NCI-H510A (cell line): Measurements from ENCODE around the gene DYRK2.
A peak's percentile ranks its signal among the peaks of the same experiment; 100 is the strongest.

Experiments
- DNase-seq: peaks from one replicate; lab custom pipeline; 2025; lab: John Stamatoyannopoulos, UW

Gene DYRK2

DNA sequence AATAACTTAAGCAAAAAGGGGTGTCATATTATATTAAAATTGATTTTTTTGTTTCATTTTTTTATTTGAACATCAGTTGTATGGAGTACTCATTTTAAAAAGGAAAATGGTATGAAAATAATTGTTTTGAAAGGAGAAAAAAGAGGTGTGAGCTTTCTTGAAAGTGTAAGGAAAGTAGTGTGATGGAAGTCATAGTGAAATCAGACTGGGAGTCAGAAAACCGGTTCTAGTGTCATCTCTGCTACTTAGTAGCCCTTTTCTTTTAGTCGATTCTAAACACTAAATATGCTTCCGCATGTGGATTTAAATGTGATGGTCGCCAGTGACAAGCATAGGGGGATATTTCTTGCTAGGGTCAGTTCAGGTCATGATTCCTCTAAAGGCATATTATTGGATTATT is 1.8 kb upstream of the DYRK2 start:
- no peak for DNase-seq

DNA sequence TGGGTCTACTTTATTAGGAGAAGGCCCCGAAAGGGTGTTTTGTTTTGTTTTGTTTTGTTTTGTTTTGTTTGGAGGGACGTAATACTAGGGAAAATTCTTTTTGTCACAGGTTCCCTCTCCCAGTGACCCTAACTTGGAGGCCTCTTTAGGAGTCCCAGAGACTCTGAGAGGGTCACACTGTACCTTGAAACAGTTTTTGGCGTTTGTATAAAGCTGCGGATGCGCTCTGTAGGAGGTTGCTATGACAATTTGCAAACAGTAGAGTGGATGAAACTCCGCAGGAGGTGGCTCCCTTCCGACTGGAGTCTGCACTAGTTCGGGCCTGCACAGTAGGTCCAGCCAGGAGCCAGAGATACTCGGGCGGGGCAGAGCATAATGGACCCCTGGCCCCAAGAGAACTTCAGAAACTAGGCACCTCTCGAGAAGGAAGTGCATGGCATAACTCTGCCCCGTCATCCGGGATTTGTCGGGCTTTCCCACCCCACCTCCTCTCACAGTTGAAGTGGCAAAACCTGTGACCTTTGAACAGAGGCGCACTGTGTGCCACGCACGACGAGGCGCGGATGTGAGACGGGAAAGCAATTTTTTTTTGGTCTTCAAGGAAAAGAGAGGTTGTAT is 1.3 kb upstream of the DYRK2 start:
- DNase-seq, result no peak

DNA sequence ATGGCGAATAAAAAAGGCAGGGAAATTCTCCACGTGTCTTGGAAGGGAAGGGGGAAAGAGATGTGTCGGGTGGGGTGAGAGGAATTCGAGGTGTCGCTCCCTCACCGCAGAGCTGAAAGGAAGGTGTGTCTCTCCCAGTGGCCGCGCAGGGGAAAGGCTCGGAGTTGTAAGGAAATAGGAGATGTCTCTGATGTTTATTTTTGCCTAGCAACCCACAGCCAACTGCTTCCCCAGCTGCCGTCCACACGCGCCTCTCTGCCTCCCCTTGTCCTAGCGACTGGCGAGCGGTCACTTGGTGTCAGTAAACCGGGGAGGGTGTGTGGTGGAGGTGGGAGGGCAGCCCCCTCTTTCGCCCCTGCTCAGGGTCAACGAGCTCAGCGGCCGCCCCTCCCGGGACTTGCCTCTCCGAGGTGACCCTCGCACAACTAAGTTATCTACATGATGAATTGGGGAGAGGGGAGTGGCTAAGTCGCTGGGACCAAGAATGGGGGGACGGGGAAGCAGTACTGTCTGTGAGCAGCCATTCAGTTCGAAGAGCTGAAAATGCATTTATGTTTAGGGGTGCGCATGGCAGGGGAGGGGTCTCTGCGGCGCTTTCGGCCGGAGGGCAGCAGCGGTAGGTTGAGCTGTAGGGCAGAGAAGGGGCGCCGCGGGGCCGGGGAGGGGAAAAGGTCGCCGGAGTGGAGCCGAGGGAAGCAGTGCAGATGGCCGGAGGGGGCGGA is 585 bp upstream of the DYRK2 start:
- DNase-seq, result peak; percentile 95

GRCh38 chr12:67649261-67649569 is 670 bp downstream of the DYRK2 start:
- no peak for DNase-seq

DNA sequence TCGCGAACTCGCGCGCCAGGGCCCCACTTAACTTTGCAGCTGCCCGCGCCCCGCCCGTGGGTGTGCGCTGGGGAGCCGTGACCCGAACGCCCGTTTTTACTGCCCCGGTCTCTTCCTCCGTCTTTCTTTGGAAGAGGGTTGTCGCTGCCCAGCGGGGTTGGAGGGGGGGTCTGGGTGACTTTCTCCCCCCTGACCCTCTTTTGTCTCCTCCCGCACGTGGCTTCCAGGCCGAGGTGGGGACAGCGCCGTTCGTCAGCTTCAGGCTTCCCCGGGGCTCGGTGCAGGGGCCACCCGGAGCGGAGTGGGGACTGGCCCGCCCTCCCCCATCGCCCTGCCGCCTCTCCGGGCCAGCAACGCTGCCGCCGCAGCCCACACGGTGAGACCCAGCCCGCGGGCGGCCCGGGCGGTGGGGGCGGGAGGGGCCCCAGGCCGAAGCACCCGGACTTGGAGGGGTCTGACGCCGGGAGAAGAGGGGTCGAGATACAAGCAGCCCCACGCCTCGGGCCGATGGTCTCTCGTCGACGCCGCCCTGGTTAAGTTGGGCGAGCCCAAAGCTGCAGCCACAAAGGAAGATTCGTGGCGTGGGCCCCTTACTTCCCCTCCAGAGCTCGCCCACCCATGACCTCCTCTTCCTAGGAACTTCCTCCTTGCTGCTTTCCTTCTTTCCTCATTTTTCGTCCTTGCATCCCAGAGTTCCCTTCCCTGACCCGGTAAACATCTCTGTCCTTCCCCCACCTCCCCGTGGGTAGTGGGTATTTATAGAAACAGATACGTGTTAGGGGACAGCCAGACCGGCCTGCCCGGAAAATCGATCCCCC is 1.2 kb downstream of the DYRK2 start:
- DNase-seq, result no peak

- DNase-seq, result no peak
Observed at GRCh38 chr12:67650388-67651131, 2.0 kb downstream of the DYRK2 start.

DNA sequence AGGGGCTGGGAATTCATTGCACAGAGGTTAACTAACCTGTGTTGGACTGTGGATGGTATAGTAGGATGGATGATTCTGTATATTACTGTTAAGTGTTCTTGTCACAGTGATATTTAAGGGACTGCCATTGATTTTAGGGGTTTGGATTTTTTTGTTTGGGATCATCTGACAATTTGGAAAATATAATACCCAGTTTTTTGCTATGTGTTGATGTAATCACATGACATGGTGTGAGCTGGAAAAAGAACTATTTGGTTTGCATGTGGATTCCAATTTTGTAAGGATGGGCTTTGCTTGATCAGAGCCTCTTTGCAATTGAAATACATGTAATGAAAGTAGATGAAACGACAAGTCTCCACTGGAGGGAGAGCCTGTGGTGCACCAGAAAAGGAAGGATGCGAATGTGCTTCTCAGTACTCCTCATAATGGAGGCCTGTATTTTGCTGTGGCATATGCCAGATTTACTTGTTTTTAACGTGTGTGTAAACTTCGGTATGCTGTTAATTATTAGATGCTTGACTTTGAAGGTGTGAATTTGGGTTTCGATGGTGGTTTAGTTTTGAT is 2.7 kb downstream of the DYRK2 start:
- DNase-seq, result no peak

DNA sequence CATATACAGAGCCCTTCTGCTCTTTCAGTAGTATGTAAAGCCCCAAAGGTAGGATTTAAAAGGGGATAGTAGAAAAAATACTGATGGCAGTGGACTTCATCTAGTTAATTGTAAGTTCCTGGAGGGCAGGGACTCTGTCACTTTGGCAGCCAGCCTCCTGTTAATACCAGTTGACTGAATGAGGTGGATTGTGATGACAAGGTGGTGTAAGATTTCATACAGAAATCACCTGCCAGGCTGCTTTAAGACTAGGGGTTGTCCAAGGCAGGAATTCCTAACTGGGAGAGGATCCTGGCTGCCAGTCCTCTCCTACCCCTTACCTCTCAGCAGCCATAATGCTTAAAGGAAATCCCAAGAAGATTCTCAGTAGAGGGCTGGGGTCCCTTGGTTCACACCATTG is 7.3 kb downstream of the DYRK2 start:
- DNase-seq, result no peak

DNA sequence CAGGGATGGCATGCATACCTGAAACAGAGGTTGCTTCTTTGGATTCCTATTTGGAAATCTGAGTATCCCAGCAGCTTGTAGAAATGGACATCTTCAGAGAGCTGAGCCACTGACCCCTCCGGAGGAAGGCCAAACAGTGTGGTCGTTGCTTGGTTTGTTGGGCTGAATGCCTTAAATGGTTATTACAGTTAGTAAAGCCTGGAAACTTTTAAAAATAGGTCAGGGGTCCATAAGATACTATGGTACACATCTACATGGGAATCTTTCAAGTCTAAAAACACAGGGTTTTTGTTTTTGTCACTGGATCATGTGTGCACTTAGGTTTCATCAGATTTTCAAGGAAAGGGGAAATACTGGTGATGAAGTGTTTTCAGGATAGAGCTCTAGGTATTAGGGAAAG is 7.7 kb downstream of the DYRK2 start:
- DNase-seq, result no peak

GRCh38 chr12:67658486-67658885 is 9.9 kb downstream of the DYRK2 start:
- no peak for DNase-seq

- DNase-seq, result no peak
Observed at GRCh38 chr12:67659292-67659691, 10.7 kb downstream of the DYRK2 start.

DNA sequence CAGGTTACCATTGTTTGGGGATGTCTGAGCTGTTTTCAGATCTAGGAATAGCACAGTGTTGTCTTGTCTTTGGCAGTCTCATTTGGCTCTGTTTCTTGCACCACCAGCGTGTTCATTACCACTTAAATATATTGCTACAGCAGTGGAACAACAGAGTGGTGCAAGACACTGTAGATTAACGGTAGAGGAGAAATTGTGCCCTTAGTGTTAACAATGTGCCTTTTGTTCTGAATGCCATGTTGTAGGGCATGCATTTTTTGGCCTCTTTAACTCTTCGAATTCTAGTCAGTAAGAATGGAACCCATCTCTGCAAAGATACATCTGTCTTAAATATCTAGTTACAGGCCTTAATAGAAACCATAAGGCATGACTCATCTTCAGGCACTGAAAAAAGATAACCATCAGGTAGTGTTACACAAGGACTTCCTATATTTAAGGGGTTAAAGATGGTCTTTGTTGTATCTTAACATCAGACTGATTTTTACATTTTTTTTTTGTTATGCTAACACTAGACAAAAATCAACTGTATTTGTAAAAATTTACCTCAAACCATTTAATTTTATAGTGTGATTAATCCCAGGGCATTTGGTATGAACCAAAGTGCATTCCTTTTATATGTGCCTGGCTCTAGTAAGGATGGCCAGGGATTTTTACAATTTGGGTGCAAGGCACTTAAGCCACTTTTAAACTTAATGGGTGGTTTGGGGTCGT is 12.9 kb downstream of the DYRK2 start:
- no peak for DNase-seq

GRCh38 chr12:67662910-67663538 is 14.5 kb downstream of the DYRK2 start:
- no peak for DNase-seq

DNA sequence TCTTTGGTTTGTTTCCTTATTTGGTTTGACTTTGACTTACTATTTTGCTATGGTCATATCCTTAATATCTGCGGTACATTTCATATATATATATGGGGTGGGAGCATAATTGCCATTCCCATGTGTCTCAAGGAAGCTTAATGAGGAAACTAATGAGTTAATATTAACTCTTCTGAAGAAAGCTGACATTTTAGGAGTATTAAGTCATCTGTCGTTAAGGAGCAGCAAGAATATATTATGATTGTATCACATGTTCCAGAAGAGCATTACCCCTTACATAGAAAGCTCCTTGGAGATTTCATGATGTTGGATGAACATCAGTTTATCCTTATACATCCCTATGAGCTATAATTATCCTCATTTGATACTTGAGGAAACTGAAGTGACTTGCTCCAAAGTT is 15.6 kb downstream of the DYRK2 start:
- DNase-seq, result no peak

- DNase-seq, result no peak
Observed at GRCh38 chr12:67665679-67666078, 17.1 kb downstream of the DYRK2 start.

DNA sequence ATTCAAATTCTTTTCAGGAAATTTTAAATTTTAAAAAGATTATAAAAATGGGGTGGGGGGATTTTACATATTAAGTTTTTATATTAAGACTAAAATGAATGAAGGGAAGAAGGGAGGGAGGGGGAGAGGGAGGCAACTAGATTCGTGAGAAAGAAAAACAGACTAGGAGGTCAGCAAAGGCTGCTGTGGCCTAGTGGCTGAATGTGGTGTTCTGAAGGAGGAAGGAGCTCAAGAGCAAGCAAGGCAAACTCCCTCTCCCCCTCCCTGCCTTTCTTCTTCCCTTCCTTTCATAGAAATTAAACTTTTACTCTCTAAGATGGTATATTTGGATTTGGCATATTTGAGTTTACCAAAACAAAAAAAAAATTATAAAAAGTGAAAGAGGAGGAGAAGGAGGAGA is 18.1 kb downstream of the DYRK2 start:
- DNase-seq, result no peak

DNA sequence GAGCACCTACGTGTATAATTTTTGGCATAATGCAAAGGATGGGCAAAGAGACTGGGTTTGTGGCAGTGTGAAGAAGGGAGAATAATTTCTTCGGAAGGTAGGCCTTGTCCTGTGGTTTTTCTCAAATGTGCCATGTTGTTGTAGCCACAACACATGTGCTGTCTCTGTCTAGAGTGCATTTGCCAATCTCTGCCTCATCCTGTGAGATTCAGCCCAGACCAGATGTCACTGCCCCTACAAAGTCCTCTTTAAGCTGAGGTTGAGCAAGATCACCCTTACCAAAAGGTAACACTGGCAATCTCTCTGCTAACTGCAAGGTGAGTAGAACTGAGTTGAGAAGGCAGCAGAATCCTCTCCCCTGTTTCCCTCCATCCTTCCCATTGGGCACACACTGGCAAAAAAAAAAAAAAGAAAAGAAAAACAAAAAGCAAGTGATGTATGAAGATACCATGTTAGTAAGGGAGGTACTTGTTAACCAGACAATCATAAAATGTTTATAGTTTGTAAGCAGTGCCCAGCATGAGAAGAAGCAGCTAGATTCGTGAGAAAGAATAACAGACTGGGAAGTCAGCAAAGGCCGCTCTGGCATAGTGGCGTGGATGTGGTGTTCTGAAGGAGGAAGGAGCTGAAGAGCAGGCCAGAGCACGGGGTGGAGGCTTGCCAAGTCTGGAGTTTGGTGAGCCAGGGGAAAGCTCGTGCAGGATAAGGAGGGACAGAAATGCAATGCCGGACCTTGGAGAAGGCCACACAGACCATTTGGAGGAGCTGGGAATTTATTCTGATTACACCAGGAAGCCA is 18.9 kb downstream of the DYRK2 start:
- no peak for DNase-seq

DNA sequence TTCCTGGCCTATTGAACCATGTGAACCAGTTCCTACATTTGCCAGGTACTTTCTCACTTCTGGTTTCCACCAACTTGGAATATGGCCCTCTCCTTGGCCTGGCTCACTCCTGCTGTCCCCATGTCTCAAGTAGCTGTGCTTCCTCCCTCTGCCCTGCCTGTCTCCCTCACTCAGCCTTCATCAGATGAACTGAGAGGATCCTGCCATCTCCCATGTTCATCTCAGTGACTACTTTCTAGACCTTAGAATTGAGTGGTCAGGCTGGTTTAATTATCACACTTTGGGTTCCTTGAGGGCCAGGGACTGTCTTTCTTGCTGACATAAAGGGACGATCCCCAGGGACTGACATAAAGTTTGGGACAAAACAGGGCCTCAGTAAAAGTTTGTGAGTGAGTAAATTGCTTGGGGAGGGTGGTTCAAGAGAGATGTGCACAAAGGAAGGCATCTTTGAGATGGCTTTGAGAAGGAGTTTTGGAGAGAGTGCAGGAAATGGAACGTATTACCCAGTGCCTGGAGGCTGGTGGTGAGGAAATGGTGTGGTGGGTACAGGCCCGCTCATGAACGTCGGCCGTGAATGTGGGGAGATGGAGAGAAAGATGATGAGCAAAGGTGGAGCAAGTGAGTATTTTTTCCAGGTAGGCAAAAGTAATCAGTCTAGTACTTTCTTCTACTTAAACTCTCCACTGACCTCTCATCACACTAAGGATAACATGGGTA is 20.8 kb downstream of the DYRK2 start:
- DNase-seq, result no peak

- no peak for DNase-seq
Observed at GRCh38 chr12:67669934-67670631, 21.5 kb downstream of the DYRK2 start.
